Endodermal cell (in vitro differentiated cells): ENCODE measurements around the gene NGFR. TPM values are rescaled to one million over a fixed set of nuclear protein-coding genes. Genes with fewer than 3 reads are reported as not detected.

ENCODE experiments used
- DNase-seq: peaks from one replicate; pipeline ENCODE4 v3.0.0-alpha.2; 2017
- H3K27ac ChIP-seq: 2 replicates; pipeline ENCODE4 v1.5.1; 2013; ENCODE audit warnings: mild to moderate bottlenecking, low read depth, low read length, moderate library complexity
- H3K27me3 ChIP-seq: 2 replicates; pipeline ENCODE4 v1.6.1; 2013; ENCODE audit warnings: mild to moderate bottlenecking, low read length, moderate library complexity; ENCODE audit not compliant: insufficient read depth, control insufficient read depth, poor library complexity, severe bottlenecking
- H3K36me3 ChIP-seq: 2 replicates; pipeline ENCODE4 v1.7.0; 2013; ENCODE audit warnings: mild to moderate bottlenecking, low read length, moderate library complexity; ENCODE audit not compliant: control insufficient read depth, insufficient read depth
- H3K4me1 ChIP-seq: one replicate; pipeline ENCODE4 v1.7.0; 2013; ENCODE audit warnings: low read length; ENCODE audit not compliant: control insufficient read depth, insufficient read depth
- H3K4me3 ChIP-seq: 2 replicates; pipeline ENCODE4 v1.5.1; 2013; ENCODE audit warnings: mild to moderate bottlenecking, low read length, moderate library complexity
- H3K9ac ChIP-seq: 2 replicates; pipeline ENCODE4 v1.6.1; 2013; ENCODE audit warnings: mild to moderate bottlenecking, low read length, moderate library complexity; ENCODE audit not compliant: poor library complexity, severe bottlenecking; ENCODE audit errors: extremely low read depth
- H3K9me3 ChIP-seq: 2 replicates; pipeline ENCODE4 v1.6.1; 2013; ENCODE audit warnings: mild to moderate bottlenecking, low read length, moderate library complexity; ENCODE audit not compliant: control insufficient read depth
- H3K27ac Mint-ChIP-seq: 2 replicates; pipeline ENCODE4 v1.8.0; 2020; ENCODE audit warnings: mixed read lengths
- H3K27me3 Mint-ChIP-seq: 2 replicates; pipeline ENCODE4 v1.8.0; 2021; ENCODE audit warnings: mild to moderate bottlenecking, mixed read lengths; ENCODE audit not compliant: insufficient read depth
- H3K36me3 Mint-ChIP-seq: 2 replicates; pipeline ENCODE4 v1.8.0; 2020; ENCODE audit warnings: low read depth, mixed read lengths
- H3K4me1 Mint-ChIP-seq: 2 replicates; pipeline ENCODE4 v1.8.0; 2020; ENCODE audit warnings: mixed read lengths
- H3K4me3 Mint-ChIP-seq: 2 replicates; pipeline ENCODE4 v1.8.0; 2020; ENCODE audit warnings: mild to moderate bottlenecking, moderate library complexity, mixed read lengths
- H3K9me3 Mint-ChIP-seq: 2 replicates; pipeline ENCODE4 v1.8.0; 2020; ENCODE audit warnings: mild to moderate bottlenecking, mixed read lengths
- CTCF ChIP-seq: fragments of 200-600 bp; sonication (generic); conservative IDR thresholded peaks from 2 replicates; pipeline ENCODE4 v1.5.0; 2021; ENCODE audit warnings: antibody characterized with exemption, mild to moderate bottlenecking
- WGBS, 2 experiments: methylation state at CpG; one replicate each; pipeline versions ENCODE4 v1.1.5 to v1.1.7; 2013; ENCODE audit warnings: missing lambda C conversion rate in 2 of 2, mixed read lengths in 1 of 2; ENCODE audit not compliant: insufficient coverage in 1 of 2, insufficient read length in 1 of 2; 5-methylcytosine and 5-hydroxymethylcytosine counted together
- total RNA-seq, 2 donors: library from RNA; stranded (reverse); fragmentation: NEBNext Ultra II Directional in 1 of 2; extraction: Animal tissue kit (Norgen Biotek cat#: 25700) in 1 of 2; gene quantifications; 2 replicates in 1 of 2; 3 replicates in 1 of 2; pipeline ENCODE4 v1.2.1, GENCODE V29; 2021

The NGFR gene
- total RNA-seq, 2 donors from 2014 or later: 1.3 to 1.6 TPM

GRCh38 chr17:49551221-49552069 is 56.4 kb downstream of the NGFR start:
- no peak for TF ChIP-seq CTCF
- Mint-ChIP-seq H3K4me3 (no peak overlapping the region), H3K27me3 (no peaks in the 10 kb centered on the region), H3K36me3 (no peaks in the 10 kb centered on the region), H3K27ac (no peak overlapping the region), H3K9me3 (no peaks in the 10 kb centered on the region), H3K4me1 (peaks cover 14% of the 10 kb centered on the region)
- Histone ChIP-seq H3K9me3 (no peaks in the 10 kb centered on the region), H3K27me3 (no peaks in the 10 kb centered on the region), H3K4me3 (no peak overlapping the region), H3K9ac (no peak overlapping the region), H3K36me3 (no peaks in the 10 kb centered on the region), H3K27ac (no peak overlapping the region), H3K4me1 (peaks cover 9% of the 10 kb centered on the region)
- DNase-seq: no peak
- WGBS, 2 experiments: 92 to 97% methylated on average over 5 to 12 of the region's 12 CpGs

DNA sequence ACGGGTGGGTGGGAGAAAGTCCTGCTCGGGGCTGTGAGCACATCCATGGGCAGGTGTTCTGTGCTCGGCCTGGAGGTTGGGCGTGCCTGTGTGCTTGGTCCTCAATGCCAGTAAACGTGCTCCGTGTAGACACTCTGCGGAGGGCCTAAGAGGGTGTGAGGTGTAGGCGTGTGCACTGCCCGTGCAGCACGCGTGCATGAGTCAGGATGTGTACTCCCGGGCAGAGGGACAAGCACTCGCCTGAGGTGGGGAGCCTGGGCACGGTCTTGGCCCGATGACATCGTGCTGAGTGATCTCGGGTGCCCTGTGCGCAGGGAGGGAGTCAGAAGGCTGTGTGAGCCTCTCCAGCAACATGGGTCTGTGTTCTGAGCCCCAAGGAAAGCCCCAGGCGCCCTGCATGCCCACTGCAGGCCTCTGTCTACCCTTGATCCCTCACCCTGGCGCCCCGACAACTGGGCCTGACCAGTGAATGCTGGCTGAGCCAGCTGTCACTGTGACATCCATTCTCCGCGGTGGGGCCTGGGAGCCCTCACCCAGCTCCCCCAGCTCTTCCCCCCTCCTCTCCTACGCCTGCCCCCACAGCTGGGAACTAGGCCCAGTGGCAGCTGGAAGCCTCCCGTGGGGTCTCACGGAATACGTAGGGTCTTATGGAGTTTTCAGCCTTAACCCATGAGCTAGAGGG is 57.1 kb downstream of the NGFR start:
- peaks cover 7% of the 10 kb centered on the region for H3K4me1 ChIP-seq
- H3K27ac Mint-ChIP-seq: no peak overlapping the region
- WGBS, 2 experiments: 94 to 97% methylated on average over 15 to 27 of the region's 27 CpGs
- H3K9me3 ChIP-seq: no peaks in the 10 kb centered on the region
- H3K36me3 Mint-ChIP-seq: no peaks in the 10 kb centered on the region
- peak; percentile 50 for DNase-seq
- no peaks in the 10 kb centered on the region for H3K27me3 Mint-ChIP-seq
- H3K4me1 Mint-ChIP-seq: peaks cover 9% of the 10 kb centered on the region
- peaks cover 6% of the 10 kb centered on the region for H3K27me3 ChIP-seq
- no peak overlapping the region for H3K27ac ChIP-seq
- TF ChIP-seq CTCF: no peak
- H3K4me3 ChIP-seq: no peak overlapping the region
- no peak overlapping the region for H3K9ac ChIP-seq
- H3K4me3 Mint-ChIP-seq: no peak overlapping the region
- H3K9me3 Mint-ChIP-seq: no peaks in the 10 kb centered on the region
- H3K36me3 ChIP-seq: no peaks in the 10 kb centered on the region

- Mint-ChIP-seq H3K4me1 (no peaks in the 10 kb centered on the region), H3K36me3 (no peaks in the 10 kb centered on the region), H3K9me3 (no peaks in the 10 kb centered on the region), H3K27ac (no peak overlapping the region), H3K4me3 (no peak overlapping the region), H3K27me3 (peaks cover 11% of the 10 kb centered on the region)
- Histone ChIP-seq H3K27me3 (peaks cover 8% of the 10 kb centered on the region), H3K4me1 (no peaks in the 10 kb centered on the region), H3K36me3 (no peaks in the 10 kb centered on the region), H3K9ac (no peak overlapping the region), H3K9me3 (no peaks in the 10 kb centered on the region), H3K27ac (no peak overlapping the region), H3K4me3 (no peak overlapping the region)
- TF ChIP-seq CTCF: no peak
- WGBS, 2 experiments: 91 to 100% methylated on average over 7 to 8 of the region's 8 CpGs
- DNase-seq: no peak
Observed at GRCh38 chr17:49553676-49554335, 58.7 kb downstream of the NGFR start.
